CD4-positive, alpha-beta T cell treated with Interleukin-4 for 4 hours (primary cell): ENCODE data around the gene FAM234A.
"Not testable (repeated sequence)": the region's sequence is repeated elsewhere in the genome, so short reads cannot be mapped to it uniquely, and the experiment has no call there.

Experiments
- DNase-seq: peaks from one replicate; pipeline ENCODE4 v3.0.0-alpha.2; 2020

Gene FAM234A

GRCh38 chr16:234468-235305 lies at the start of gene FAM234A:
FAM234A (plus strand) TSS chr16:234821; CDS start chr16:254414, 19,593 bp downstream.
- peak; percentile 90 for DNase-seq

GRCh38 chr16:185213-185612 lies 49.4 kb upstream of the FAM234A start:
- DNase-seq = no peak

GRCh38 chr16:185691-186090 lies 48.9 kb upstream of the FAM234A start:
- DNase-seq = no peak

GRCh38 chr16:187330-187729 lies 47.3 kb upstream of the FAM234A start:
- no peak for DNase-seq

- DNase-seq = peak; percentile 8
Observed at GRCh38 chr16:188674-189073, 45.9 kb upstream of the FAM234A start.

- DNase-seq = no peak
Observed at GRCh38 chr16:189604-190186, 44.9 kb upstream of the FAM234A start.

- no peak for DNase-seq
Observed at GRCh38 chr16:191831-192230, 42.8 kb upstream of the FAM234A start.

GRCh38 chr16:192686-193085 lies 41.9 kb upstream of the FAM234A start:
- DNase-seq = no peak

GRCh38 chr16:193441-193840 lies 41.2 kb upstream of the FAM234A start:
- no peak for DNase-seq

- no peak for DNase-seq
Observed at GRCh38 chr16:194516-194915, 40.1 kb upstream of the FAM234A start.

GRCh38 chr16:200388-200787 lies 34.2 kb upstream of the FAM234A start:
- DNase-seq = no peak

GRCh38 chr16:203246-203645 lies 31.4 kb upstream of the FAM234A start:
- no peak for DNase-seq

- DNase-seq = not testable (repeated sequence)
Observed at GRCh38 chr16:204046-204445, 30.6 kb upstream of the FAM234A start.

GRCh38 chr16:209359-209758 lies 25.3 kb upstream of the FAM234A start:
- DNase-seq = not testable (repeated sequence)

- DNase-seq = not testable (repeated sequence)
Observed at GRCh38 chr16:211631-212180, 22.9 kb upstream of the FAM234A start.

- no peak for DNase-seq
Observed at GRCh38 chr16:212999-213398, 21.6 kb upstream of the FAM234A start.

- no peak for DNase-seq
Observed at GRCh38 chr16:220021-220420, 14.6 kb upstream of the FAM234A start.

- DNase-seq = no peak
Observed at GRCh38 chr16:228151-228851, 6.3 kb upstream of the FAM234A start.

- DNase-seq = peak; percentile 81
Observed at GRCh38 chr16:228852-229730, 5.5 kb upstream of the FAM234A start, which contains the start of gene LUC7L. LUC7L (minus strand) TSS chr16:229449; CDS start chr16:229339, 110 bp downstream.

GRCh38 chr16:229731-230281 lies 4.8 kb upstream of the FAM234A start:
- DNase-seq = no peak

GRCh38 chr16:230351-230750 lies 4.3 kb upstream of the FAM234A start:
- DNase-seq = not testable (repeated sequence)

GRCh38 chr16:230949-231348 lies 3.7 kb upstream of the FAM234A start:
- DNase-seq = no peak
